Fibroblast of lung (primary cell): ENCODE data around the gene PPIF. TPM values are rescaled to one million over a fixed set of nuclear protein-coding genes. Genes with fewer than 3 reads are reported as not detected.

Experiments
- DNase-seq, 2 donors: peaks; one replicate each; pipeline versions ENCODE4 v3.0.0 to v3.0.0-alpha.2; 2010; ENCODE audit warnings: low read depth in 2 of 2
- H2AFZ ChIP-seq: 2 replicates; pipeline ENCODE4 v1.5.1; 2012; ENCODE audit warnings: low read length, control low read depth, inconsistent platforms
- H3K27ac ChIP-seq: 2 replicates; pipeline ENCODE4 v1.5.1; 2011; ENCODE audit warnings: low read length, control low read depth; ENCODE audit not compliant: insufficient read depth
- H3K27me3 ChIP-seq: 2 replicates; pipeline ENCODE4 v1.5.1; 2011; ENCODE audit warnings: mild to moderate bottlenecking, low read length; ENCODE audit not compliant: control insufficient read depth, insufficient read depth
- H3K36me3 ChIP-seq: 2 replicates; pipeline ENCODE4 v1.5.1; 2011; ENCODE audit warnings: low read length; ENCODE audit not compliant: control insufficient read depth, insufficient read depth
- H3K4me1 ChIP-seq: 2 replicates; pipeline ENCODE4 v1.5.1; 2011; ENCODE audit warnings: low read length; ENCODE audit not compliant: control insufficient read depth, insufficient read depth; ENCODE audit errors: extremely low read depth
- H3K4me2 ChIP-seq: 2 replicates; pipeline ENCODE4 v1.5.1; 2011; ENCODE audit warnings: low read length, control low read depth; ENCODE audit not compliant: insufficient read depth; ENCODE audit errors: extremely low read depth
- H3K4me3 ChIP-seq, 4 experiments: fragments of 200-600 bp in 1 of 4; sonication (generic) in 1 of 4; replicated peaks in 1 of 4; 2 replicates each; pipeline ENCODE4 v1.5.1; 2011 to 2016; ENCODE audit warnings: low read length in 4 of 4, low read depth in 3 of 4, mild to moderate bottlenecking in 3 of 4, control low read depth in 2 of 4, inconsistent platforms in 1 of 4, mixed read lengths in 1 of 4; ENCODE audit not compliant: insufficient read depth in 1 of 4; ENCODE audit errors: control extremely low read depth in 1 of 4
- H3K79me2 ChIP-seq: 2 replicates; pipeline ENCODE4 v1.5.1; 2012; ENCODE audit warnings: mild to moderate bottlenecking, low read length, inconsistent platforms; ENCODE audit not compliant: control insufficient read depth, insufficient read depth
- H3K9ac ChIP-seq: 2 replicates; pipeline ENCODE4 v1.5.1; 2011; ENCODE audit warnings: mild to moderate bottlenecking, low read length, control low read depth; ENCODE audit not compliant: insufficient read depth
- H3K9me3 ChIP-seq: 2 replicates; pipeline ENCODE4 v1.5.1; 2012; ENCODE audit warnings: low read depth, low read length; ENCODE audit not compliant: control insufficient read depth, insufficient read depth
- H4K20me1 ChIP-seq: 2 replicates; pipeline ENCODE4 v1.5.1; 2011; ENCODE audit warnings: low read length; ENCODE audit not compliant: control insufficient read depth, insufficient read depth; ENCODE audit errors: extremely low read depth
- CTCF ChIP-seq, 2 donors: IDR thresholded peaks in 1 of 2; conservative IDR thresholded peaks in 1 of 2; 1 replicate in 1 of 2; 2 replicates in 1 of 2; pipeline ENCODE4 v1.5.1; 2011 to 2012; ENCODE audit warnings: low read length in 2 of 2, control low read depth in 1 of 2, inconsistent platforms in 1 of 2, low read depth in 1 of 2, mild to moderate bottlenecking in 1 of 2
- EZH2 ChIP-seq: IDR thresholded peaks from 2 replicates; pipeline ENCODE4 v1.5.1; 2012; ENCODE audit warnings: low read length, control low read depth, mild to moderate bottlenecking; ENCODE audit errors: missing control alignments
- polyA plus RNA-seq, 2 donors: library from polyadenylated mRNA; depleted of rRNA in 1 of 2; stranded (reverse) in 1 of 2; unstranded in 1 of 2; fragments of >200 nt; gene quantifications; 2 replicates each; pipeline ENCODE4 v1.2.1, GENCODE V29; 2011 to 2012; ENCODE audit warnings: missing spikeins in 1 of 2
- total RNA-seq: library from RNA; depleted of rRNA; stranded (reverse); fragments of >200 nt; gene quantifications from 2 replicates; pipeline ENCODE4 v1.2.1, GENCODE V29; 2014

PPIF gene
- total and polyA plus RNA-seq, 2 donors (not counting 1 experiment from before 2014, with no cell fraction given) = 18.7 to 63.0 TPM

DNA sequence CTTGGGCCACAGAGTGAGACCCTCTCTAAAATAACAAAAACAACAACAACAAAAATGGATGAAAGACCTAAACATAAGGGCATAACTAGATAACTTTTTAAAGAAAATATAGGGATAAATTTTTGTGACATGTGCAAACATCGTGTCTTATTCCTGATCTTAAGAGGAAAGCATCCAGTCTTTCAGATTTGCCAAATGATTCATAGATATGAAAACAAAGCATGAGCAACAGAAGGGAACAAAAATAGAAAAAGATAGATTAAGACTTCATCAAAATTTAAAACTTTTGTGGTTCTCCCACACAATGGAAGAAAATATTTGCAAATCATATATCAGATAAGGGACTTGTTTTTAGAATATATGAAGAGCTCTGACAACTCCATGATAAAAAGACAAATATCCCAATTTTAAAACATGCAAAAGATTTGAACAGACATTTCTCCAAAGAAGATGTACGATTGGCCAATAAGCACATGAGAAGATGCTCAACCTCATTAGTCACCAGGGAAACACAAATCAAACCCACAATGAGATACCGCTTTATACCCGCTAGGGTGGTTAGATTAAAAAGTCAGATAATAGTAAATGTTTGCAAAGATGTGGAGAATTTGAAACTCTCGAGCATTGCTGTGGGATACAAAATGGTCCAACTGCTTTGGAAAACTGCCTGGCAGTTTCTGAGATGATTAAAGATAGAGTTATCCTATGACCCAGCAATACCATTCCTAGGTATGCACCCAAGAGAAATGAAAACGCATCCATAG, 20.3 kb downstream of the PPIF start:
- no peak overlapping the region for H3K9ac ChIP-seq
- DNase-seq = peak in 1 of 2 donors; percentile 85
- no peaks in the 10 kb centered on the region for H3K9me3 ChIP-seq
- H3K4me1 ChIP-seq = peaks cover 3% of the 10 kb centered on the region
- no peaks in the 10 kb centered on the region for H4K20me1 ChIP-seq
- TF ChIP-seq CTCF (conservative IDR thresholded peaks at IDR 0.05 in 1 of 2, IDR thresholded peaks at IDR 0.05 in 1 of 2; ENCODE audit: low read depth in 1 of 2, low read length in 2 of 2) (no peak), EZH2 (no peak)
- no peak overlapping the region for H2AFZ ChIP-seq
- no peak overlapping the region for H3K4me2 ChIP-seq
- H3K79me2 ChIP-seq = no peaks in the 10 kb centered on the region
- H3K36me3 ChIP-seq = no peaks in the 10 kb centered on the region
- H3K27ac ChIP-seq = no peak overlapping the region
- H3K27me3 ChIP-seq = no peaks in the 10 kb centered on the region
- no peak overlapping the region for H3K4me3 ChIP-seq

DNA sequence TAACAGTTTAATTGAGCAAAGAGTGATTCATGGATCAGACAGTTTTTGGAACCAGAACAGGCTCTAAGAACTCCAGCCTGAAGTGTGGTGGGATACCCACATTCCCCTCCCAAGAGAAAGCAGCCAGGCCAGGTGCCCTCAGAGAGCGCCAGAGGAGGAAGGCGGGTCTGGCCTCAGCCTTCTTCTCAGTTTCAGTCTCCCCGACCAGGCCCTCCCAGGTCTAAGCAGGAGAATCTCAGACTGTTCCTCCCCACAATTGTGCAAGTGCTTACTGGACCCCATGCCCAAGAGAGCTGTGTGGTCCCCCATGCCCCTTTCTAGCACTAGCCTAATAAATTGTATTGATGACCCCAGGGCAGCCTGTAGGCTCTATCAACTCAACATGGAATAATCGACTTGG, 25.6 kb downstream of the PPIF start:
- H3K9ac ChIP-seq = no peak overlapping the region
- no peaks in the 10 kb centered on the region for H3K79me2 ChIP-seq
- H3K27ac ChIP-seq = no peak overlapping the region
- H3K4me2 ChIP-seq = no peak overlapping the region
- H3K27me3 ChIP-seq = no peaks in the 10 kb centered on the region
- H2AFZ ChIP-seq = no peak overlapping the region
- H3K9me3 ChIP-seq = no peaks in the 10 kb centered on the region
- H3K36me3 ChIP-seq = no peaks in the 10 kb centered on the region
- TF ChIP-seq CTCF (conservative IDR thresholded peaks at IDR 0.05 in 1 of 2, IDR thresholded peaks at IDR 0.05 in 1 of 2; ENCODE audit: low read depth in 1 of 2, low read length in 2 of 2) (no peak), EZH2 (no peak)
- DNase-seq = no peak
- H4K20me1 ChIP-seq = no peaks in the 10 kb centered on the region
- H3K4me3 ChIP-seq = no peak overlapping the region
- peaks cover 4% of the 10 kb centered on the region for H3K4me1 ChIP-seq

DNA sequence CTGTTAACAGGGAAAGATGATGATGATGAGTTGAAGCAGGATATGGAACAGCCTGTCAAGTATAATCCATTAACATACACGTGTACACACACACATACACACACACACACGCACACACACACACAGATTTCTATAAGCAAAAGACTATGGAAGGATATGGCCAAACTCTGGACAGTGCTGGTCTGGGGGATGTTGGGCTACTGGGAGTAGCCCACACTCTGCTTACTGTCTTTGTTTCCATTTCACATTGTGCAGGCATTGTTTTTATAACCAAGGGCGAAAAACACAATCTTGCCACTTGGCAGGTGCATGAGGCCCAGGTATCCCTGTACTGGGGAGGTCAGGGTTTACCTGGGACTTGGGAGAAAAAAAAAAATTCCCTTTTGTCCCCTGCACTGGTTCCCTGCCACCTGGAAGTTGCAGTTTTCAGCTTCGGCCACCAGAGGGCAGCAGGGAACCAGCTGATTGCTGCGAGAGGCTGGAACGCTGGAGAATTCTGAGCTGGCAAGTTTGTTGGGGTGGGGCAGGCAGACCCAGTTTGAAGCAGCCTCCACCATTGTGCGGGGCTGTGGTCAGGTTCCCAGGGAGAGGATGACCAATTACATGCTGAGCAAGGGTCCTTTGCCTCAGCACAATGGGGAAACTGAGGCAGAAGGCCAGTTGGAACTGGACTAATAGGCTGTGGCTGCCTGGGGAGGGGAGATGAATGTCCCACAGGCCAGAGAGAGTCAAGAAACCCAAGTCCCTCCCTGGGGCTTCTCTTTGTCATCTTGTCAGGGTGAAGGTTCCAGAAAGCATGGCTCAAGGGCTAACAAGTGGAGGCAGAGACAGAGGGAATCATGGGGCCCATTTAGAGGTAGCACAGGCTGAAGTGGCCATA, 27.3 kb downstream of the PPIF start:
- H2AFZ ChIP-seq = peak overlapping the region; percentile 32

More for the DNA sequence above, 27.3 kb downstream of the PPIF start:
- H3K27ac ChIP-seq = no peak overlapping the region
- H3K36me3 ChIP-seq = no peaks in the 10 kb centered on the region
- H3K4me2 ChIP-seq = no peak overlapping the region
- no peaks in the 10 kb centered on the region for H3K27me3 ChIP-seq
- no peaks in the 10 kb centered on the region for H4K20me1 ChIP-seq
- DNase-seq = peak; percentile 67 to 73
- no peak overlapping the region for H3K4me3 ChIP-seq
- no peak overlapping the region for H3K9ac ChIP-seq
- TF ChIP-seq CTCF (conservative IDR thresholded peaks at IDR 0.05 in 1 of 2, IDR thresholded peaks at IDR 0.05 in 1 of 2; ENCODE audit: low read depth in 1 of 2, low read length in 2 of 2) (peak; percentile 90 to 97), EZH2 (no peak)
- no peaks in the 10 kb centered on the region for H3K9me3 ChIP-seq
- no peaks in the 10 kb centered on the region for H3K79me2 ChIP-seq
- H3K4me1 ChIP-seq = peaks cover 9% of the 10 kb centered on the region
